Stimulated activated CD4-positive, alpha-beta T cell treated with anti-CD3 and anti-CD28 coated beads, Interleukin-4, amount 100 ng/mL, for 4 hours (primary cell): ENCODE measurements around the gene NCOA7.

Source experiments
- DNase-seq, 2 experiments: peaks; one replicate each; pipeline ENCODE4 v3.0.0-alpha.2; 2020

Gene NCOA7, protein sequence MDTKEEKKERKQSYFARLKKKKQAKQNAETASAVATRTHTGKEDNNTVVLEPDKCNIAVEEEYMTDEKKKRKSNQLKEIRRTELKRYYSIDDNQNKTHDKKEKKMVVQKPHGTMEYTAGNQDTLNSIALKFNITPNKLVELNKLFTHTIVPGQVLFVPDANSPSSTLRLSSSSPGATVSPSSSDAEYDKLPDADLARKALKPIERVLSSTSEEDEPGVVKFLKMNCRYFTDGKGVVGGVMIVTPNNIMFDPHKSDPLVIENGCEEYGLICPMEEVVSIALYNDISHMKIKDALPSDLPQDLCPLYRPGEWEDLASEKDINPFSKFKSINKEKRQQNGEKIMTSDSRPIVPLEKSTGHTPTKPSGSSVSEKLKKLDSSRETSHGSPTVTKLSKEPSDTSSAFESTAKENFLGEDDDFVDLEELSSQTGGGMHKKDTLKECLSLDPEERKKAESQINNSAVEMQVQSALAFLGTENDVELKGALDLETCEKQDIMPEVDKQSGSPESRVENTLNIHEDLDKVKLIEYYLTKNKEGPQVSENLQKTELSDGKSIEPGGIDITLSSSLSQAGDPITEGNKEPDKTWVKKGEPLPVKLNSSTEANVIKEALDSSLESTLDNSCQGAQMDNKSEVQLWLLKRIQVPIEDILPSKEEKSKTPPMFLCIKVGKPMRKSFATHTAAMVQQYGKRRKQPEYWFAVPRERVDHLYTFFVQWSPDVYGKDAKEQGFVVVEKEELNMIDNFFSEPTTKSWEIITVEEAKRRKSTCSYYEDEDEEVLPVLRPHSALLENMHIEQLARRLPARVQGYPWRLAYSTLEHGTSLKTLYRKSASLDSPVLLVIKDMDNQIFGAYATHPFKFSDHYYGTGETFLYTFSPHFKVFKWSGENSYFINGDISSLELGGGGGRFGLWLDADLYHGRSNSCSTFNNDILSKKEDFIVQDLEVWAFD

DNA sequence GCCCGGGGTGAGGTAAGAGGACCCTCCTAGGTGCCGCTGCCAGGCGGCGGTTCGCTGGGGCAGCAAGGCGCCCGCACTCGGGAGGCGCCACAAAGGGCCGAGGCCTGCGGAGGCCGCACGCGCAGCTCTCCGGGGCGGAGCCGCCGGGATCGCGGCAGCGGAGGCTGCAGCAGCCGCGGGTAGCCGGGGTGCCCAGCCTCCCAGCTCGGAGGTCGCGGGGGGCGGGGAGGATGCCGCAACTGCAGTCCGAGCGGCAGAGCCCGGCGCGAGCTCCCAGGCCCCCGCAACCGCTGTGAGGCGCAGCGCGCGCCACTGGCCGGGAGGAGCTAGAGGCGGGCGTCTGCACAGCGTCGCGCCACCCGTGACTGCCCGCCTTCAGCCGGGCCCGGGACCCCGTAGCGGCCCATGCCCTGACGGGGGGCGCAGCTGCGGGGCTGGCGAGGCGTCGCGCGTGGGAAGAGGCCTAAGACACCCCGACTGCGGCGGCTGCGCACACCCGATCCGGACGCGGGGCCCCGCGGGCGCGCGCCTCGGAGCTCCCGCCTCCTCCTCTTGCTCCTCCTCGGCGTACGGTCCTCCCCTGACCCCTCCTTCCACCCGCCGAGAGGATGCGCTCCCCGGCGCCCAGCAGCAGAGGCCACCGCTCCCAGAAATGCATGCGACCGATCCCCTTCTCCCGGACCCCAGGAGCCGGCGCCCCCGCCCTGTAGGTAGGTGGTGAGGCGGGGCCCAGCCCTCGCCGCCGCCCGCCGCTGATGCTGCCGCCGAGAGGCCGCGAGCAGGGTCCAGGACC lies at the start of gene NCOA7:
TSS of gene NCOA7 (plus strand) at position 603 of the 793 bp plus-strand sequence. CDS start 24,395 bp downstream, outside the sequence.
- DNase-seq = peak; percentile 72 to 75

GRCh38 chr6:125741336-125741735 lies 49.4 kb upstream of the NCOA7 start:
- DNase-seq = no peak

- no peak for DNase-seq
Observed at GRCh38 chr6:125742024-125742423, 48.7 kb upstream of the NCOA7 start.

GRCh38 chr6:125742464-125743120 lies 48.2 kb upstream of the NCOA7 start:
- DNase-seq = no peak

DNA sequence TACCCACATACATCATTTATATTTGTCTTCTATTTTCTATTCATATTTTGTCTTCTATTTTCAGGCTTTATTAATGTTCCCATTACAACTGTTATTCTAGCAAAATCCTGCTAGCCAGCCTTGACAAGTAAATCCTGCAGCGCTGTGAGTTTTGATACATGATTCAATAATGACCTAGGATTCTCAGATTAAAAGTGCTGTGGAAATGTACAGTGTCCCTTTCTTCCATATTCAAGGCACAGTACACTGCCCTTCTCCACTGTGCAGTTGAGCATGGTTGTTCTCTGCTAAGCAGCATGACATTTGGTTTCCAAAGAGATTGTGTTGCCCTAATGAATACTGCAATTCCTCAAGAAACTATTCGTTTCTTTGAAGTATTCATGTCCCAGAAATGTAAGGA lies 47.2 kb upstream of the NCOA7 start:
- DNase-seq = no peak

GRCh38 chr6:125745281-125746018 lies 45.3 kb upstream of the NCOA7 start:
- DNase-seq = no peak

- no peak for DNase-seq
Observed at GRCh38 chr6:125746019-125746414, 44.7 kb upstream of the NCOA7 start.

DNA sequence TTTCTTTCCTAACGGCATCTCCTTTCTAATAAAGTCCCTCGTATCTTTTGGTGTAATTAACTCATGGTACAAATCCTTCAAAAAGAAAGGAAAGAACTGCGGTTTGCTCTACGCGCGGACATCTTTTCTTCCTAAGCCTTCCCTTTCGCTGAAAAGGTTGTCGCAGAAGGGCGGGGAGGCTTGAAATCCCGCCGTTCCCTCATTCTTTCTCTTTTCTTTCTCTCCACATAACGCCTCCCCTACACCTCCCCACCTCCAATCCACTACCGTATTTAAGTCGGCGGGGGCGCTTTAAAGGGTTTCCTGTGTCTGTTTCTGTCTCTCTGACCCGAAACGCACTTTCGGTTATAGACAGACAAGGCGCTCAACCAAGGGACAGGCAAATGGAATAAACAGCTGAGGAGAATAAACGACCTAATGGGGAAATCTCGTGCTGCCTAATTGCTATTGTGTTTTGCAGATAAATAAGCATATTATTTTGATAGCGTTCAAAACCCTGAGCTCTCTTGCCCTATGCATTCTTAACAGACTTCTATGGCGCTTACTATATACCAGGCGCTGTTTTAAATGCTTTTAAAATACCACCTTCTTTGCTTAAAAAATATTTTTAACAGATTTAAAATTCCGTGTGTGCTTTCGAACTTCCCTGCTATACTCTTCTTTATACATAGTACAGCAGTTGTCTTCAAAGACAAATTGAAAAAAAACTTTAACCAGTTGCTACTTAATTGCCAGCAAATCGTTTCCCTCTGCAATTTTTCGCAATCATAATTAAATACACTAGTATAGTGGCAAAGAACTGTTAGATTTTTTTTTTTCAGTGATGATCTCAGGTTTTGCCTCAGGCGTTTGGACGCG lies 43.8 kb upstream of the NCOA7 start:
- DNase-seq = peak; percentile 51 to 75

DNA sequence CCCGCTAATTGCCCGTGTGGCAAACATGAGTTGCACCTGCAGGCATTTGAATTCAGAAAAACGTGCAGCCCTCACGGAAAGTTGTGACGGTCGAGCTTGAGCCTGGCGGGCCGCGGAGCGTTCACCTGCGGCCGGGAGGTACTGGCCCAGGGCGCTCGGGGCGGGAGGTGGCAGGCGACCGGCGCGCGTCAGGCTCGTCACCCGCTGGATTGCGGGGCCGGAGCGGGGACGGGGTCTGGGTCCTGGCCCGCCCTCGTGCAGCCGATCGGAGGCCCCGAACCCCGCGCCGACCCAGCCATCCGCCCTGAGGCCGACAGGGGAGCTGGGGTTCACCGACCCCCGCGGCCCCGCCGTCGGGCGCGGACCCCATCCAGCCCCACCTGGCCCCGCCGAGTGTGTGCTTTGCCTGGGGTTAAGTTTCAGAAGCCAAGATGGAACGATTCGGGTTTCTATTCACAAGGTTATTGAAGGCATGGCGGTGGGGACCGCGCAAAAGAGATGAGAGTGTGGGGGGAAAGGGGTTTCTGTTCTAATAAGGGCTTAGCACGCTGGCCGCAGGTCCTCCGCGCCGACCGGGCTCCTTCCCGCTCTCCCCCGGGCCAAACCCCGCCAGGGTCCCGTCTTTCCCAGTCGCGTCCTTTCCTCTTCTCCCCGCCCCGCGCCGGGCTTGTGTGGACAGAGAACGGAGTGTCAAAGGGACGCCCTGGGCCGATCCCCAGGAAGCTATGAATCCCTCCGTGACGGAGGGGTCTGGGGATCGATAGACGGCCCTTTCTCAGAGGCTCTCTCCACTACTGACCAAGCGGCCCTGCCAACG lies 43.0 kb upstream of the NCOA7 start:
- DNase-seq = peak in 1 of 2 experiments; percentile 22

DNA sequence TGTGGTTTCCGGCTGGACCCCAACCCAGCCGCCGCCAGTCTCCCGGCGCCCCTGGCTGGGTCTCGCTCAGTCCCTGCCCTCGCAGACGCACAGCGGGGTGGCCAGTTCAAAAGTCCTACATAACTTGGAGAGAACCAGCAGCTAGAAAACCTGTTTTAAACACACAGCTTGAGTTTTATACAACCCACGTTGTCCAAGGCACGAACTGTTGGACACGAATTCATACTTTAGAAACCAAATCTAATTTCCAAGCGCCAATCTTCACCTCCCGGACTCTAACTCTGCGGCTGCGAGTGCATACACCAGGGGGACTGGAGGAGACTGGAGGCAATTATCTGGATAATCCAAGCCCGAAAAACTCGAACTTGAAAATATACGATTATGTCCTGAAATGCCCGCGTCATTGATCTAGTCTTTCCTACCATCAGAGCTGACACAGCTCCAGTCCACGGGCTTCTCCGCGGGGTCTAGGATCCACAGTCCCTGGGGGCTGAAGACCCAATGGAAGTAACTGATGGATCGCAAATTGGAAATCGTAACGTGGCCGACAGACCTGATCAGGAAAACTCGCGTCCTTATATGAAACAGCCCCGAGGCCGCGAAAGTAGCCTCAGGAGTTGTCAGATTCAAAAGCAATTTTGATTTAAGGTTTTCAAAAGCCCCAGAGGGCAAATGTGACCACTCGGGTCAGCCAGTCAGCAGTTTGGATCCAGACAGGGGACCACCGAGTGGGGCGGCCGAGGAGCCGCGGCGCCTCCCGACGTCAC lies 42.2 kb upstream of the NCOA7 start:
- DNase-seq = no peak

GRCh38 chr6:125749173-125749864 lies 41.4 kb upstream of the NCOA7 start, which contains the start of gene HEY2:
Gene HEY2, plus strand, starts transcription at chr6:125749632. Its CDS starts 145 bp downstream, at chr6:125749777.
- DNase-seq = peak; percentile 80 to 84

DNA sequence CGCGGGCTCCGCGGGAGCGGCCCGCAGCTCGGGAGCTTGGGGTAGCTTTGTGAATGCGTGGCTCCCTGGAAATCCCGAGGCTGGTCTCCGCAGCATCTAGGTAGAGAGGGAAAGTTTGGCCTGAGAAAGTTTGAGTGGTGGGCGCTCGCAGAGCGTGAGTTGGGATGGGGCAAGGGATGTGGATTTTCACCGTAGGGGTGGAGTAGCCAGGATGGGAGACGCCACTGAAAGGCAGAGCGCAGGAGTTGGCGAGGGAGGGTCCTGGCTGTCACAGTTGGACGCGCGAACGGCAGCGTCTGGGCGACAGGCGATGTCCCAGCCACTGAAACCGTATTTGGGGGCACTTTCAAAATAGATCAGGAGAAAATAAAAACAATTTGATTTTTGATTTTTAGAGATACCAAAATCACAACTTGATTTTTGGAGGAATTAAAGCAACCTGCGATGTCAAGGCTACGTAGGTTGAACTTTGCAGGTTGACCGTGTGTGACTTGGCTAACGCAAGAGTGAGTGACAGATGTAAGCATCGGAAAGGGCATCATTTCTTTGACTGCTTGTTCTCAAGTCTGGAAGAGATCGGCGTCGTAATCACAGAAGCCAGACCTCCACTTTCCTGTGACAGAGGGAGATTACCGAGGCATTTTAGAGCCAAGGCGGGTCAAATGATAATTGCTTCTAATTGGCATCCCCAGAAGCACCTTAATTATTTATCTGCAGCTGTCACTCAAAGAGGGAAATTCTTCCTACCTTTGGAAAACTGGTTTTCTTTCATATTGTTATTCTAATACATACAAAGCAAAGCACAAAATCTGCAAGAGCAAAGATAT lies 40.7 kb upstream of the NCOA7 start:
- no peak for DNase-seq

GRCh38 chr6:125750692-125751333 lies 39.9 kb upstream of the NCOA7 start:
- DNase-seq = no peak

GRCh38 chr6:125751334-125751916 lies 39.3 kb upstream of the NCOA7 start:
- DNase-seq = no peak

- DNase-seq = no peak
Observed at GRCh38 chr6:125752773-125753172, 38.0 kb upstream of the NCOA7 start.
